ENCODE measurements around the gene RAB27B.

RAB27B gene

DNA sequence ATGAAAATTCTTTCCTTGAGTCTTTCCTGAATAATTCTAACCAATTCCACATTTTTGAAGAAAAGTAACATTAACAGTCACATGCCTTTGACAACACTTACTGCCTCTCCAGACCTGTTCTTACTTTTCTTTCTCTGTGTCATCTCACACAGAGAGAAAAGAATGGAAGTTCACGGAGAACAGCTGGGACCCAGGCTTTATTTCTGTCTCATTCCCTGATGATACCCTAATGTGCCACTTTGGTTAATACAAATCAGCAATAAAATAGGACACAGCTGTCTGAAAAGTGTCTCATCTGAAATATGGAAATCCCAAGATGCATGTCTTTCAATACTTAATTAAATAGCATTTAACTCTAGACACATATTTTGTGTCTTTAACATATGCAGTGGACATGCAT lies 42.1 kb upstream of the RAB27B start:
- Histone ChIP-seq H3K9ac (no peak overlapping the region), H2AFZ (no peak overlapping the region), H3K79me2 (no peaks in the 10 kb centered on the region), H3K4me2 (ENCODE audit: low read length) (no peak overlapping the region), H3K9me3 (ENCODE audit: control insufficient read depth, low read length) (no peaks in the 10 kb centered on the region), H3K4me1 (no peaks in the 10 kb centered on the region), H3K36me3 (ENCODE audit: control insufficient read depth, insufficient read depth, low read length) (no peaks in the 10 kb centered on the region), H3K27ac (no peak overlapping the region), H3K27me3 (ENCODE audit: control insufficient read depth, insufficient read depth, low read length) (no peaks in the 10 kb centered on the region), H3K4me3 (ENCODE audit: low read depth, low read length) (no peak overlapping the region)
- TF ChIP-seq, protein P1, sequence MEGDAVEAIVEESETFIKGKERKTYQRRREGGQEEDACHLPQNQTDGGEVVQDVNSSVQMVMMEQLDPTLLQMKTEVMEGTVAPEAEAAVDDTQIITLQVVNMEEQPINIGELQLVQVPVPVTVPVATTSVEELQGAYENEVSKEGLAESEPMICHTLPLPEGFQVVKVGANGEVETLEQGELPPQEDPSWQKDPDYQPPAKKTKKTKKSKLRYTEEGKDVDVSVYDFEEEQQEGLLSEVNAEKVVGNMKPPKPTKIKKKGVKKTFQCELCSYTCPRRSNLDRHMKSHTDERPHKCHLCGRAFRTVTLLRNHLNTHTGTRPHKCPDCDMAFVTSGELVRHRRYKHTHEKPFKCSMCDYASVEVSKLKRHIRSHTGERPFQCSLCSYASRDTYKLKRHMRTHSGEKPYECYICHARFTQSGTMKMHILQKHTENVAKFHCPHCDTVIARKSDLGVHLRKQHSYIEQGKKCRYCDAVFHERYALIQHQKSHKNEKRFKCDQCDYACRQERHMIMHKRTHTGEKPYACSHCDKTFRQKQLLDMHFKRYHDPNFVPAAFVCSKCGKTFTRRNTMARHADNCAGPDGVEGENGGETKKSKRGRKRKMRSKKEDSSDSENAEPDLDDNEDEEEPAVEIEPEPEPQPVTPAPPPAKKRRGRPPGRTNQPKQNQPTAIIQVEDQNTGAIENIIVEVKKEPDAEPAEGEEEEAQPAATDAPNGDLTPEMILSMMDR (IDR thresholded peaks at IDR 0.05): no peak

DNA sequence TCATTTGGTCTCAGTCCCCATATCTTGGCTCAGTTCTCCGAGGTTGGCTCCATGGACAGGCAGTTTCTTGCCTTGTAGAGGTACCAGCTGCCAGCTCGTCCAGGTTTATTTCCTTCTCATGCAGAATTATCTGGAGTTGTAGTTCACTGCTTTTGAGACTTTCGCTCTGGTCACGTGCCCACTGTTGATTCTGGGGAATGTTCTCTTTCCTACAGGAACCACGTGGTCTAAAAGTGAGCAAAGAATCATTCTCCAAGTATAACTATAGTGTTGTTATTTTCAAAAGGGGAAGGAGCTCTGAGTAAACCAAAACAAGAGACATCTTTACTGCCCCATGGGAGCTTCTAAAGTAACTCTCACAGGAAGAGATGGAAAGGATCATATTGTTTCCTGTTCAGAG lies 41.2 kb upstream of the RAB27B start:
- no peak overlapping the region for H3K4me2 ChIP-seq (ENCODE audit: low read length)
- H3K79me2 ChIP-seq: no peaks in the 10 kb centered on the region
- H3K27ac ChIP-seq: no peak overlapping the region
- no peaks in the 10 kb centered on the region for H3K36me3 ChIP-seq (ENCODE audit: control insufficient read depth, insufficient read depth, low read length)
- no peak overlapping the region for H3K9ac ChIP-seq
- H3K4me1 ChIP-seq: no peaks in the 10 kb centered on the region
- TF ChIP-seq, protein P1 (IDR thresholded peaks at IDR 0.05): no peak
- no peaks in the 10 kb centered on the region for H3K27me3 ChIP-seq (ENCODE audit: control insufficient read depth, insufficient read depth, low read length)
- H3K4me3 ChIP-seq (ENCODE audit: low read depth, low read length): no peak overlapping the region
- no peaks in the 10 kb centered on the region for H3K9me3 ChIP-seq (ENCODE audit: control insufficient read depth, low read length)
- no peak overlapping the region for H2AFZ ChIP-seq

DNA sequence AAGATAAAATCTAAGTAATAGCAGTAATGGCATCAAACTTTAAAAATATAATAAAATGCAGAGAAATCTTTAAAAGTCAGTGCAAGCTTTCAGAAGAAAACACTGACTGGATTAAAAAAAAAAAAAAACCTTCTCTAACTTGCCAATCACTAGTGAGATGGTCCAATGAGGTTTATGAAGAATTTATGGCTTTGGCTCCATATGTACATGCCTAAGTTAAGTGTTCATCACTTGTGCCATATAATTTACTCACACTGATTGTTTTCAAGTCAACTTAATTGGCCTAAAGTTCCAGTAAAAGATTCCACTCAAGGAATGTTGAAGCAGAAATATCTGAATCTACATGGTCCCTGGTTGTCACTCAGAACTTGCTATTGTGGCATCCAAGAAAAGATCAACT lies 40.7 kb upstream of the RAB27B start:
- no peaks in the 10 kb centered on the region for H3K27me3 ChIP-seq (ENCODE audit: control insufficient read depth, insufficient read depth, low read length)
- no peaks in the 10 kb centered on the region for H3K79me2 ChIP-seq
- no peaks in the 10 kb centered on the region for H3K36me3 ChIP-seq (ENCODE audit: control insufficient read depth, insufficient read depth, low read length)
- no peaks in the 10 kb centered on the region for H3K9me3 ChIP-seq (ENCODE audit: control insufficient read depth, low read length)
- no peak overlapping the region for H3K4me3 ChIP-seq (ENCODE audit: low read depth, low read length)
- no peak overlapping the region for H3K9ac ChIP-seq
- no peak overlapping the region for H3K27ac ChIP-seq
- no peak overlapping the region for H3K4me2 ChIP-seq (ENCODE audit: low read length)
- H2AFZ ChIP-seq: no peak overlapping the region
- H3K4me1 ChIP-seq: no peaks in the 10 kb centered on the region
- TF ChIP-seq, protein P1 (IDR thresholded peaks at IDR 0.05): no peak

DNA sequence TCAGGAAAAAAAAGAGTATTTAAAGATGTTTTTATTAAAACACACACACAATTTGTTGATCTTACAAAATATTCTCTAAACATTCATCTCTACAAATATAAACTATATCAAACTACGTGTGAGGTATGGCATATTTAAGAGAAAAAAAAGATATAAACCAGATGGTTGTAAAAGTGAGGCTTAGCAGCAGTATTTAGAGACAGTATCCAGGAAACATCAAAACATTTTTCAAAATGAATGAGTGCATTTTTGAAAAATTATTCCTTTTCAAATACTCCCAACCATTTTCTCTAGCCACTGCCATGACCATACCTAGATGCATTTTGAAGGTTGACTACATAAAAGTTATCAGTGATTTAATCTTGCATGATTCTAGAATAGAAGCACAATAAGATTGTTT lies 38.2 kb upstream of the RAB27B start:
- TF ChIP-seq, protein P1 (IDR thresholded peaks at IDR 0.05): no peak
- no peak overlapping the region for H2AFZ ChIP-seq
- no peak overlapping the region for H3K9ac ChIP-seq
- H3K4me1 ChIP-seq: no peaks in the 10 kb centered on the region
- no peaks in the 10 kb centered on the region for H3K9me3 ChIP-seq (ENCODE audit: control insufficient read depth, low read length)
- no peaks in the 10 kb centered on the region for H3K27me3 ChIP-seq (ENCODE audit: control insufficient read depth, insufficient read depth, low read length)
- no peaks in the 10 kb centered on the region for H3K79me2 ChIP-seq
- H3K36me3 ChIP-seq (ENCODE audit: control insufficient read depth, insufficient read depth, low read length): no peaks in the 10 kb centered on the region
- H3K4me3 ChIP-seq (ENCODE audit: low read depth, low read length): no peak overlapping the region
- H3K27ac ChIP-seq: no peak overlapping the region
- no peak overlapping the region for H3K4me2 ChIP-seq (ENCODE audit: low read length)

DNA sequence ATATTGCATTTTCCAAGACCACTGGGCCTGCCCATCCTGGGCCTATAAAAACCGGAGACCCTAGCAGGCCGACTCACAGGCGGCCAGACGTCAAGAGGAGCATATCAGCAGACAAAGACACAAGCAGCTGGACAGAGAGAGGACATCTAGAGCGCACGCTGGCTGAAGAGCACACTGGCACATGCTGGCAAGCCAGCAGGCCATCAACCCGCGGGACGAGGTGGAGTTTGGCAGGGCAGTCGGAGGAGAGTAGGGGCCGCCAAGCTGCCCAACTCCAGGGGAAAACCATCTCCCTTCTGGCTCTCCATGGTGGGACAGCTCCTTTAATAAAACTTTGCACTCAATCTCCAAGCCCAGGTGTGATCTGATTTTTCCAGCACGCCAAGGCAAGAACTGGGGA lies 36.6 kb upstream of the RAB27B start:
- no peak overlapping the region for H3K4me3 ChIP-seq (ENCODE audit: low read depth, low read length)
- H3K27me3 ChIP-seq (ENCODE audit: control insufficient read depth, insufficient read depth, low read length): no peaks in the 10 kb centered on the region
- no peak overlapping the region for H3K4me2 ChIP-seq (ENCODE audit: low read length)
- no peak overlapping the region for H3K9ac ChIP-seq
- no peak overlapping the region for H3K27ac ChIP-seq
- H2AFZ ChIP-seq: no peak overlapping the region
- no peaks in the 10 kb centered on the region for H3K9me3 ChIP-seq (ENCODE audit: control insufficient read depth, low read length)
- no peaks in the 10 kb centered on the region for H3K36me3 ChIP-seq (ENCODE audit: control insufficient read depth, insufficient read depth, low read length)
- no peaks in the 10 kb centered on the region for H3K4me1 ChIP-seq
- TF ChIP-seq, protein P1 (IDR thresholded peaks at IDR 0.05): no peak
- H3K79me2 ChIP-seq: no peaks in the 10 kb centered on the region
